Measurements from ENCODE around the gene CACNA1E.

CACNA1E gene

GRCh38 chr1:181594553-181594952, 111.2 kb downstream of the CACNA1E start:
- ATAC-seq (ENCODE audit: low read depth): no peak
- no peak for DNase-seq (ENCODE audit: low spot score in 2 of 2)
- H3K36me3 Mint-ChIP-seq: peaks cover 4% of the 10 kb centered on the region
- peaks cover 4% of the 10 kb centered on the region for H3K9me3 Mint-ChIP-seq
- no peak overlapping the region for H3K4me3 Mint-ChIP-seq
- no peaks in the 10 kb centered on the region for H3K4me1 Mint-ChIP-seq
- H3K27me3 Mint-ChIP-seq: peaks cover 2% of the 10 kb centered on the region
- H3K27ac Mint-ChIP-seq: no peak overlapping the region

- H3K4me1 Mint-ChIP-seq: no peaks in the 10 kb centered on the region
- H3K27ac Mint-ChIP-seq: no peak overlapping the region
- DNase-seq (ENCODE audit: low spot score in 2 of 2): no peak
- ATAC-seq (ENCODE audit: low read depth): no peak
- peaks cover 4% of the 10 kb centered on the region for H3K9me3 Mint-ChIP-seq
- H3K4me3 Mint-ChIP-seq: no peak overlapping the region
- H3K36me3 Mint-ChIP-seq: peaks cover 4% of the 10 kb centered on the region
- H3K27me3 Mint-ChIP-seq: peaks cover 3% of the 10 kb centered on the region
Observed at GRCh38 chr1:181595234-181595633, 111.9 kb downstream of the CACNA1E start.

GRCh38 chr1:181601186-181601950, 118.1 kb downstream of the CACNA1E start:
- H3K27ac Mint-ChIP-seq: no peak overlapping the region
- no peak overlapping the region for H3K4me3 Mint-ChIP-seq
- H3K4me1 Mint-ChIP-seq: peaks cover 2% of the 10 kb centered on the region
- DNase-seq (ENCODE audit: low spot score in 2 of 2) (no peak), ATAC-seq (ENCODE audit: low read depth) (no peak)
- peaks cover 4% of the 10 kb centered on the region for H3K36me3 Mint-ChIP-seq
- peaks cover 4% of the 10 kb centered on the region for H3K9me3 Mint-ChIP-seq
- peaks cover 13% of the 10 kb centered on the region for H3K27me3 Mint-ChIP-seq

- Mint-ChIP-seq H3K27me3 (peaks cover 15% of the 10 kb centered on the region), H3K27ac (no peak overlapping the region), H3K36me3 (no peaks in the 10 kb centered on the region), H3K4me3 (no peak overlapping the region), H3K4me1 (peaks cover 2% of the 10 kb centered on the region), H3K9me3 (no peaks in the 10 kb centered on the region)
- DNase-seq (ENCODE audit: low spot score in 2 of 2): no peak
- ATAC-seq (ENCODE audit: low read depth): no peak
Observed at GRCh38 chr1:181603735-181604410, 120.6 kb downstream of the CACNA1E start.

GRCh38 chr1:181604482-181605249, 121.3 kb downstream of the CACNA1E start:
- no peak for DNase-seq (ENCODE audit: low spot score in 2 of 2)
- no peak overlapping the region for H3K27ac Mint-ChIP-seq
- no peaks in the 10 kb centered on the region for H3K9me3 Mint-ChIP-seq
- no peak overlapping the region for H3K4me3 Mint-ChIP-seq
- ATAC-seq (ENCODE audit: low read depth): no peak
- H3K4me1 Mint-ChIP-seq: peaks cover 2% of the 10 kb centered on the region
- no peaks in the 10 kb centered on the region for H3K36me3 Mint-ChIP-seq
- H3K27me3 Mint-ChIP-seq: peaks cover 17% of the 10 kb centered on the region

GRCh38 chr1:181607524-181607923, 124.2 kb downstream of the CACNA1E start:
- Mint-ChIP-seq H3K27me3 (peaks cover 12% of the 10 kb centered on the region), H3K36me3 (no peaks in the 10 kb centered on the region), H3K27ac (no peak overlapping the region), H3K4me1 (peaks cover 2% of the 10 kb centered on the region), H3K9me3 (no peaks in the 10 kb centered on the region), H3K4me3 (no peak overlapping the region)
- ATAC-seq (ENCODE audit: low read depth) (no peak), DNase-seq (ENCODE audit: low spot score in 2 of 2) (no peak)

GRCh38 chr1:181608386-181608785, 125.1 kb downstream of the CACNA1E start:
- ATAC-seq (ENCODE audit: low read depth): no peak
- Mint-ChIP-seq H3K27ac (no peak overlapping the region), H3K9me3 (no peaks in the 10 kb centered on the region), H3K4me3 (no peak overlapping the region), H3K36me3 (no peaks in the 10 kb centered on the region), H3K27me3 (peaks cover 12% of the 10 kb centered on the region), H3K4me1 (peaks cover 2% of the 10 kb centered on the region)
- no peak for DNase-seq (ENCODE audit: low spot score in 2 of 2)

GRCh38 chr1:181608948-181609347, 125.6 kb downstream of the CACNA1E start:
- peaks cover 2% of the 10 kb centered on the region for H3K4me1 Mint-ChIP-seq
- H3K4me3 Mint-ChIP-seq: no peak overlapping the region
- peaks cover 3% of the 10 kb centered on the region for H3K9me3 Mint-ChIP-seq
- ATAC-seq (ENCODE audit: low read depth) (no peak), DNase-seq (ENCODE audit: low spot score in 2 of 2) (no peak)
- H3K36me3 Mint-ChIP-seq: no peaks in the 10 kb centered on the region
- H3K27ac Mint-ChIP-seq: no peak overlapping the region
- peaks cover 12% of the 10 kb centered on the region for H3K27me3 Mint-ChIP-seq

- ATAC-seq (ENCODE audit: low read depth): no peak
- H3K4me1 Mint-ChIP-seq: no peaks in the 10 kb centered on the region
Observed at GRCh38 chr1:181612100-181612499, 128.8 kb downstream of the CACNA1E start.

GRCh38 chr1:181618559-181618958, 135.2 kb downstream of the CACNA1E start:
- no peak for ATAC-seq (ENCODE audit: low read depth)

More at GRCh38 chr1:181612100-181612499, 128.8 kb downstream of the CACNA1E start:
- no peak for DNase-seq (ENCODE audit: low spot score in 2 of 2)
- Mint-ChIP-seq H3K9me3 (peaks cover 6% of the 10 kb centered on the region), H3K4me3 (no peak overlapping the region), H3K27me3 (peaks cover 6% of the 10 kb centered on the region), H3K27ac (no peak overlapping the region), H3K36me3 (peaks cover 4% of the 10 kb centered on the region)

GRCh38 chr1:181620183-181620582, 136.9 kb downstream of the CACNA1E start:
- Mint-ChIP-seq H3K27me3 (peaks cover 4% of the 10 kb centered on the region), H3K4me1 (no peaks in the 10 kb centered on the region), H3K27ac (no peak overlapping the region), H3K36me3 (peaks cover 2% of the 10 kb centered on the region), H3K9me3 (peaks cover 2% of the 10 kb centered on the region), H3K4me3 (no peak overlapping the region)
- ATAC-seq (ENCODE audit: low read depth) (no peak), DNase-seq (ENCODE audit: low spot score in 2 of 2) (no peak)

More at GRCh38 chr1:181618559-181618958, 135.2 kb downstream of the CACNA1E start:
- Mint-ChIP-seq H3K4me3 (no peak overlapping the region), H3K4me1 (no peaks in the 10 kb centered on the region), H3K27ac (no peak overlapping the region), H3K27me3 (peaks cover 4% of the 10 kb centered on the region), H3K36me3 (peaks cover 5% of the 10 kb centered on the region), H3K9me3 (peaks cover 7% of the 10 kb centered on the region)
- DNase-seq (ENCODE audit: low spot score in 2 of 2): no peak

- Mint-ChIP-seq H3K4me3 (no peak overlapping the region), H3K4me1 (peaks cover 4% of the 10 kb centered on the region), H3K36me3 (no peaks in the 10 kb centered on the region), H3K27ac (no peak overlapping the region), H3K27me3 (peaks cover 3% of the 10 kb centered on the region), H3K9me3 (no peaks in the 10 kb centered on the region)
- DNase-seq (ENCODE audit: low spot score in 2 of 2) (no peak), ATAC-seq (ENCODE audit: low read depth) (no peak)
Observed at GRCh38 chr1:181623850-181624249, 140.5 kb downstream of the CACNA1E start.

- Mint-ChIP-seq H3K4me3 (no peak overlapping the region), H3K9me3 (no peaks in the 10 kb centered on the region), H3K36me3 (no peaks in the 10 kb centered on the region), H3K27me3 (peaks cover 3% of the 10 kb centered on the region), H3K27ac (no peak overlapping the region), H3K4me1 (peaks cover 4% of the 10 kb centered on the region)
- ATAC-seq (ENCODE audit: low read depth) (no peak), DNase-seq (ENCODE audit: low spot score in 2 of 2) (no peak)
Observed at GRCh38 chr1:181626279-181626938, 143.1 kb downstream of the CACNA1E start.

- Mint-ChIP-seq H3K4me1 (peaks cover 4% of the 10 kb centered on the region), H3K27me3 (peaks cover 4% of the 10 kb centered on the region), H3K4me3 (no peak overlapping the region), H3K36me3 (no peaks in the 10 kb centered on the region), H3K9me3 (no peaks in the 10 kb centered on the region), H3K27ac (no peak overlapping the region)
- DNase-seq (ENCODE audit: low spot score in 2 of 2) (no peak), ATAC-seq (ENCODE audit: low read depth) (no peak)
Observed at GRCh38 chr1:181630398-181630797, 147.1 kb downstream of the CACNA1E start.
